Activated naive CD4-positive, alpha-beta T cell treated with anti-CD3 and anti-CD28 coated beads, Interleukin-2, amount 50 U/mL, for 72 hours (primary cell): ENCODE measurements around the gene MYBPC2. TPM values are rescaled to one million over a fixed set of nuclear protein-coding genes. Genes with fewer than 3 reads are reported as not detected.

Experiments used
- ATAC-seq, 2 donors: fragments of 150-1000 bp; cut with Tn5 transposase; 2 replicates each; pipeline ENCODE4 v1.10.0; 2021; ENCODE audit warnings: mild to moderate bottlenecking in 2 of 2, moderate library complexity in 2 of 2
- DNase-seq, 2 donors: peaks; one replicate each; pipeline ENCODE4 v3.0.0; 2021 to 2022; ENCODE audit warnings: low spot score in 2 of 2
- H3K27ac Mint-ChIP-seq, 2 donors: one replicate each; pipeline ENCODE4 v1.8.0; 2022; ENCODE audit warnings: mild to moderate bottlenecking in 2 of 2, mixed read lengths in 2 of 2
- H3K36me3 Mint-ChIP-seq, 2 donors: one replicate each; pipeline ENCODE4 v1.8.0; 2022; ENCODE audit warnings: mixed read lengths in 2 of 2
- H3K9me3 Mint-ChIP-seq, 2 donors: one replicate each; pipeline ENCODE4 v1.8.0; 2022; ENCODE audit warnings: mixed read lengths in 2 of 2
- total RNA-seq, 2 donors: library from RNA; stranded (reverse); gene quantifications; one replicate each; pipeline ENCODE4 v1.2.3, GENCODE V29; 2022

Gene MYBPC2
- total RNA-seq, 2 donors from 2014 or later = 0.91 to 1.9 TPM

DNA sequence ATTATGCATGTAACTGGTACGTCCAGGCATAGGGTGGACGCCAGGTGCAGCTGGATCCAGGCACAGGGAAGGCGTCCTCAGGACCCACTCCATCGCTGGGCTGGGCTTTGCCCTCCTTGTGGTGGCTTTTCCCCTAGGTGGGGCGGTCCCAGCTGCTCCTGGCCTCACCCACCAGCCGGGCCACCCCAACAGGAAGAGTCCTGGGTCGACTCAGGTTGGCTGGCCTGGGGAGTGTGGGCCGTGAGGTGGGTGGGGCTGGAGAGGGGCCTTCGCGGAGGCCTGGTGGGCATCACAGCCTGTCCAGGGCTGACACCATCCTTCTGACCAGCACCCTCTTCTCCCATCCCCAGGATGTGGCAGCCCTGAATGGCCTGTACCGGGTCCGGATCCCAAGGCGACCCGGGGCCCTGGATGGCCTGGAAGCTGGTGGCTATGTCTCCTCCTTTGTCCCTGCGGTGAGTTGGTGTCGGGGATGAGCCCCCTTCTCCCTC is 47.1 kb downstream of the MYBPC2 start:
- H3K9me3 Mint-ChIP-seq = no peaks in the 10 kb centered on the region
- H3K36me3 Mint-ChIP-seq = peaks cover 11 to 26% of the 10 kb centered on the region in 2 donors
- DNase-seq = no peak
- H3K27ac Mint-ChIP-seq = no peak overlapping the region
- no peak for ATAC-seq

DNA sequence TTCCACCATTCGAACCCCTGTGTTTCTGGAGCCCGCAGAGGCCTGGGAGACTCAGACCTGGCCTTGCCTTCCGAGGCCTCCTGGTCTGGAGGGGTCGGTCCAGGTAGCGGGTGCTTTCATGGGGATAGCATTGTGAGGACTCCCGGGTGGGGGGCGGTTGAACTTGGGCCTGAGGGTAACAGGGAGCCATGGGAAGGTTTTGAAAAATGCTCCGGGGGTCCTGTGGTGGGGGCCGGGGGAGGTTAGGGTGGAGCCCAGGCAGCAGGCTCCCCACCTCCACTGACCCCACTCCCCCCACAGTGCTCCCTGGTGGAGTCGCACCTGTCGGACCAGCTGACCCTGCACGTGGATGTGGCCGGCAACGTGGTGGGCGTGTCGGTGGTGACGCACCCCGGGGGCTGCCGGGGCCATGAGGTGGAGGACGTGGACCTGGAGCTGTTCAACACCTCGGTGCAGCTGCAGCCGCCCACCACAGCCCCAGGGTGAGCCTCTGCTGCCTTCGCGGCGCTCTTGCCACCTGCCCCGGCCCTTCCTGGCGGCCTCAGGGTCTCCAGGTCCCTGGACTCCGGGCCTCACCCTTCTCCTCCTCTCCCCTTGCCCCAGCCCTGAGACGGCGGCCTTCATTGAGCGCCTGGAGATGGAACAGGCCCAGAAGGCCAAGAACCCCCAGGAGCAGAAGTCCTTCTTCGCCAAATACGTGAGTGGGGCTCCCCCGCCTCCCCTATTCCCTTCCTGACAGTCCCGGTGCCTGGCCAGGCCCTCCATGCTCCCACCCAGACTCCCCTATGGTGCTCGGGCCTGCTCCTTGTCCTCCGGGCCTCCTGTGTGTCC is 47.8 kb downstream of the MYBPC2 start:
- Mint-ChIP-seq H3K27ac (peak overlapping the region; percentile 56 to 77), H3K36me3 (peaks cover 11 to 32% of the 10 kb centered on the region in 2 donors), H3K9me3 (peaks cover 0 to under 1% of the 10 kb centered on the region in 2 donors)
- ATAC-seq (no peak), DNase-seq (no peak)

- H3K27ac Mint-ChIP-seq = peak overlapping the region in 1 of 2 donors; percentile 56
- peaks cover 11 to 39% of the 10 kb centered on the region in 2 donors for H3K36me3 Mint-ChIP-seq
- ATAC-seq = no peak
Observed at GRCh38 chr19:50481351-50482149, 48.9 kb downstream of the MYBPC2 start.

DNA sequence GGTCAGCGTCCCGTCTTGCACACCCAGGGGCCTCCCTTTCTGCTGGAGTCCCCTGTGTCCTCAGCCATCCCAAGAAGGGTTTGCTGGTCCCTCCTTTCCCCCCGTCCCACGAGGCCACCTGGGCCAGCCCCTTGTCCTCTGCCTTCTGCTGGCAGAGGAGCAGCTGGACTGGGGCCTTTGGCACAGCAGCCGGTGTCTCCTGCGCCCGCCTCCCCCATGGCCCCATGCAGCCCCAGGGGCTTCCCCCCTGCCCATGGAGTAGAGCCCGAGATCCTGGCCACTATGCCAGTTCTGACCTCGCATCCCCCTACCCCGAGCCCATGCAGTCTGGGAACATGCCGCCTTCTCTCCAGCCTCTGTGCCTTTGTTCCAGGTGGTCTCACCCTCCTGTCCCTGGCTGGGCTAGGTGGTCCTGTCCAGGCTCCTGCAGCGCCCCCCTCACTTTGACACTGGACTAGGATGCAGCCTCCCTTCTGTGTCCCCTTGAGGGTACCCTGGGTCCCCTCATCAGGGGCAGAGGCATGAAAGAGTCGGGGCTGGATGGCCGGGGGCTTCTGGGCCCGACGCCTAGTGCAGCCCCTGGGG is 49.7 kb downstream of the MYBPC2 start:
- Mint-ChIP-seq H3K27ac (no peak overlapping the region), H3K9me3 (peaks cover 0 to 4% of the 10 kb centered on the region in 2 donors), H3K36me3 (peaks cover 9 to 40% of the 10 kb centered on the region in 2 donors)
- no peak for ATAC-seq
- no peak for DNase-seq

More at GRCh38 chr19:50481351-50482149, 48.9 kb downstream of the MYBPC2 start:
- H3K9me3 Mint-ChIP-seq = peaks cover 0 to 4% of the 10 kb centered on the region in 2 donors
- DNase-seq = no peak

DNA sequence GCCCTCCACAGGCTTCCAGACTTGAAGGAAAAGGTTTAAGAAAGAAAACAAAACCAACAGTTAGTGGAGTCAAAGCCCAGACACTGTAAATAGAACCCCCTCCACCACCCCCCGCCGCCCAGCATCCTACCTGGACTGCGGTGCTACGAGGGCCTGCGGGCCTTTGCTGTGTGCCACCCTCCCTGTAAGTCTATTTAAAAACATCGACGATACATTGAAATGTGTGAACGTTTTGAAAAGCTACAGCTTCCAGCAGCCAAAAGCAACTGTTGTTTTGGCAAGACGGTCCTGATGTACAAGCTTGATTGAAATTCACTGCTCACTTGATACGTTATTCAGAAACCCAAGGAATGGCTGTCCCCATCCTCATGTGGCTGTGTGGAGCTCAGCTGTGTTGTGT is 50.2 kb downstream of the MYBPC2 start:
- ATAC-seq (no peak), DNase-seq (no peak)
- H3K27ac Mint-ChIP-seq = no peak overlapping the region
- peaks cover 0 to 4% of the 10 kb centered on the region in 2 donors for H3K9me3 Mint-ChIP-seq
- peaks cover 4 to 35% of the 10 kb centered on the region in 2 donors for H3K36me3 Mint-ChIP-seq

DNA sequence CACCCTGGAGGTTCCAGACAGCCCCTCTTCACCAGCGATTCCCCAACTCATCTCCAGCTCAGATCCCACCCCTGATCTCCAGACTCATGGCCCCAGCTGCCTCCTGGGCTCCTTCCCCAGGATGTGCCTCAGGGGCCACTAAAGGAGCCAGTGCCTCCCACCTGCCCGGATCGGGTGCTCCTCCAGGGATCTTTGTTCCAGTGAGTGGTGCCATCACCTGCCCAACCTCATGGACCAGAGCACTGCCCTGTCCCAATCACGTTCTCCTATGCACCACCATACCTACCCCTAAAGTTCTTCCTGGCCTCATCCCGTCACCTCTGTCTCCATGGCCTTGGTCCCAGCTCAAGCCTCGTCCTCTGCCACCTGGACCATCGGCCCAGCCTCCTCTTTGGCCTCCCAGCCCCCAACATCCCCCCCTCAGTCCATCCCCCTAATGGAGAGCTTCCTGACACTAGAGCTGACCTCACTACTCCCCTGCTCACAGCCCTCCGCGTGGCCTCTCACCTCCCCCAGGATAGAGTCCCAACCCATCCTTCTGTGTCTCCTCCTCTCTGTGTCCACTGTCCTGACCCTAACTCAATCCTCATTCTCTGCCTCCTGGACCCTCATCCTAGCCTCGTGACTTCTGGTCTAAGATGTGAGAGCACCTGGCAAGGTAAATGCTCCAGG is 52.7 kb downstream of the MYBPC2 start:
- no peak overlapping the region for H3K27ac Mint-ChIP-seq
- DNase-seq = no peak
- H3K36me3 Mint-ChIP-seq = peaks cover 4 to 27% of the 10 kb centered on the region in 2 donors
- peaks cover 0 to 4% of the 10 kb centered on the region in 2 donors for H3K9me3 Mint-ChIP-seq
- ATAC-seq = no peak

DNA sequence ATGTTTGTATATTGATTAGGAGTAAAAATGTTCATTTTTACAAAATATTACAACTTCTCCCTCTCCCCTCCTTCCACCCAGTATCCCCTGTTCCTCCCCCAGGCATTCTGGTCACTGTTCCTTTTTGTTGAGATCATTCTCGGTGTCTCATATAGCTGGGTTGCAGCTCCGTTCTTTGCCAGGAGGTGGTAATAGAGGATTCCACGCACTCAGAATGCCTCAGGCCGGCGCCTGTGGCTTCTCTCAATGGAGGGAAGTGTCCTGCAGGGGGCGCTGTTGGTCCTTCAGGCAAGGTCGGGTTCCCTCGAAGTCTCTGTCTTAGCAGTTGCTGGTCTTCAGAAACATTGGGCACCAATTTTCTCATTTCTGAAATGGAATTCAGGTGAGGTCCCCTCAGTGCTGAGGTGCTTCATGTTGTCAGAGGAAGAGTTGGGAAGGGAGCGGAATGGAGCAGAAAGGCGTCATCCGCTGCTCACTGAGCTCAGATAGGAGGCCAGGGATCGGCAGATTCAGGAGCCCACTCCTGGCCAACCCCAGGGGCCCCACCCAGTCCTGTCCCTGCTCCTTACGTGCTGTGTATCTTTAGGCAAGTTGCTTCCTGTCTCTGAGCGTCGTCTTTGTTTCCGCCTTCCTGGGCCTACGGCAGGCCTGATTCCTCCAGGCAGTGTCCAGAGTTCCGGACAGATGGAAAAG is 54.3 kb downstream of the MYBPC2 start:
- Mint-ChIP-seq H3K36me3 (peaks cover 4 to 27% of the 10 kb centered on the region in 2 donors), H3K27ac (peak overlapping the region in 1 of 2 donors; percentile 19), H3K9me3 (peaks cover 0 to 4% of the 10 kb centered on the region in 2 donors)
- DNase-seq = peak in 1 of 2 donors; percentile 77
- peak; percentile 39 to 68 for ATAC-seq

GRCh38 chr19:50488389-50489194 is 55.9 kb downstream of the MYBPC2 start:
- DNase-seq (no peak), ATAC-seq (no peak)
- peaks cover 0 to 22% of the 10 kb centered on the region in 2 donors for H3K36me3 Mint-ChIP-seq
- H3K9me3 Mint-ChIP-seq = peaks cover 0 to 4% of the 10 kb centered on the region in 2 donors
- H3K27ac Mint-ChIP-seq = peak overlapping the region; percentile 15 to 42

DNA sequence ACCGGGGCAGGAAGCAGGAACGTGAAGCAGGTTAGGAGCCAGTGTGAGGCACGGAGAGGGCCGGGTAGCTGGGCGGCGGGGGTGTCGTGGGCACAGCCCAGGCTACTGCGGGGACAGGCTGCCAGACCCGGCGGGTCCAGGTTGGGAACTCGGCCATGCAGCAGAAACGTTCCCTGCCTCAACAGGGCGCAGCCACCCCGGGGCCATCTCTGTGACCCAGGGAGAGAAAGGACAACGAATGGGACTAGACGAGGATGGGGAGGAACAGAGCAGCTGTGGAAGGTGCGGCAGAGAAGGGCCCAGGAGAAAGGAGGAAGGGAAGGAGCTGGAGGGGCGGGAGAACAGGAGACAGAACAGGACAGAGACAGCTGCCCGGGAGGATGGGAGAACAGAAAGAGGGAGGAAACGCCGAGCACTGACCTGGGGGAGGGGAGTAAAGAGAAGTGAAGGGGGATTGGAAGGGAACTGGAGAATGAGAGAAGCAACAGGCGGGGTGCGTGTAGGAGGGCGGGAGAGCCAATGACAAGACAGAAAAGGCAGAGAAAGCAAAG is 56.8 kb downstream of the MYBPC2 start:
- peaks cover 0 to 22% of the 10 kb centered on the region in 2 donors for H3K36me3 Mint-ChIP-seq
- no peak for ATAC-seq

GRCh38 chr19:50490411-50490811 is 57.7 kb downstream of the MYBPC2 start:
- H3K27ac Mint-ChIP-seq = peak overlapping the region in 1 of 2 donors; percentile 76
- H3K36me3 Mint-ChIP-seq = peaks cover 0 to 16% of the 10 kb centered on the region in 2 donors
- H3K9me3 Mint-ChIP-seq = peaks cover 0 to 4% of the 10 kb centered on the region in 2 donors
- DNase-seq (no peak), ATAC-seq (no peak)

More for the DNA sequence above, 56.8 kb downstream of the MYBPC2 start:
- DNase-seq = no peak
- peaks cover 0 to 4% of the 10 kb centered on the region in 2 donors for H3K9me3 Mint-ChIP-seq
- H3K27ac Mint-ChIP-seq = peak overlapping the region in 1 of 2 donors; percentile 42

DNA sequence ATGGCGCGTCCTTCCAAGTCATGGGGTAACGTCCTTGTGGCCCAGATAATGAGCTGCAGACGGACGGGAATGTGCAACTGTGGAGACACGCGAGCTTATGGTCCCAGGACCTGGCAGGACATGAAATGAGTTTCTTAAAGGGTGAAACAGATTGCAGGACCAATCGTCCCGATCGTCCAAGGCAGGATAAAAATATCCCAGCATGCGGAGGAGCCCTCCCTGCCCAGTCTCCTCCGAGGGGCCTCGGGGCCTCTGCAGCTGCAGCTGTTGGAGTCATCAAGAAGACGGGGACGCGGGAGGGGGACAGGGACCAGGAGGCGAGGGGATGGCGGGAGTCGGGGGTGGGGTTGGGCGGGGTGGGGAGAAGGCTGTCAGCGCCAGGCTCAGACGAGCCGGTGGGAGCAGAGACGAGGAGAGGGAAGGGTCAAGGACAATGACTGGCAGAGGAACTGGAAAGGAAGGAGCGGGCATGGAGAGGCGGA is 58.3 kb downstream of the MYBPC2 start:
- ATAC-seq (no peak), DNase-seq (no peak)
- no peaks in the 10 kb centered on the region for H3K9me3 Mint-ChIP-seq
- H3K36me3 Mint-ChIP-seq = peaks cover 0 to 11% of the 10 kb centered on the region in 2 donors
- H3K27ac Mint-ChIP-seq = peak overlapping the region in 1 of 2 donors; percentile 76

DNA sequence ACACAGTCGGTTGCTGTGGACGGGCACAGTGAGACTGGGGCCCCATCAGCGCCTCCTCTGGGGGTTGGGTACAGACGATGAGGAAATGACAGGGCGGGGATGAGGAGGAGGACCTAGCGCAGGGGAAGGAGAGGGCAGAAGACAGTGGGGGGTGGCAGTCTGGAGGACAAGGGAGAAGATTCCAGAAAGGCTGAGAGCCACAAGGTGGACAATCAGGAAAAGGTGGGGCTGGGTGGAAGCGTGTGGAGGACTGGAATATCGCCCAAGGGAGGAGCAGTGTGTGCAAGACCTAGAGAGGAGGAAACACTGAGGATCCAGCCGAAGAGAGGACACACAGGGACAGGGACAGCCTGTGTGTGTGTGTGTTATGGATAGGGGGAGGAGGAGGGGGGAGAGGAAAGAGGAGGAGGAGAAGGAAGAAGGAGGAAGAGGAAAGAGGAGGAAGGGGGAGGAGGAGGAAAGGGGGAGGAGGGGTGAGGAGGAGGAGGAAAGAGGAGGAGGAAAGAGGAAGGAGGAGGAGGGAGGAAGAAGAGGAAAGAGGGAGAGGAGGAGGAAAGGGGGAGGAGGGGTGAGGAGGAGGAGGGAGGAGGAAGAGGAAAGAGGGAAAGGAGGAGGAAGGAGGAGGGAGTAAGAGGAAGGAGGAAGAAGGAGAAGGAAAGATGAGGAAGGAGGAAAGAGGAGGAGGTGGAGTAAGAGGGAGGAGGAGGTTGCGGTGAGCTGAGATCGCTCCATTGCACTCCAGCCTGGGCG is 59.8 kb downstream of the MYBPC2 start:
- DNase-seq = no peak
- H3K27ac Mint-ChIP-seq = peak overlapping the region; percentile 47 to 76
- ATAC-seq = peak; percentile 57 to 81
- no peaks in the 10 kb centered on the region for H3K9me3 Mint-ChIP-seq
- H3K36me3 Mint-ChIP-seq = no peaks in the 10 kb centered on the region

- DNase-seq (no peak), ATAC-seq (no peak)
- Mint-ChIP-seq H3K9me3 (no peaks in the 10 kb centered on the region), H3K36me3 (no peaks in the 10 kb centered on the region), H3K27ac (no peak overlapping the region)
Observed at GRCh38 chr19:50493171-50493570, 60.5 kb downstream of the MYBPC2 start.
